Uterus (tissue), 2 donors: ENCODE measurements around the gene GNA14.

ENCODE experiments used
- CTCF ChIP-seq, 4 experiments: fragments of 200-600 bp in 2 of 4; fragments of 450-650 bp in 2 of 4; sonication (generic) in 2 of 4; IDR thresholded peaks; one replicate each; pipeline ENCODE4 v1.5.1; 2016 to 2019; ENCODE audit warnings: antibody characterized with exemption in 4 of 4, mild to moderate bottlenecking in 2 of 4, moderate library complexity in 1 of 4
- POLR2A ChIP-seq, 2 donors: fragments of 450-650 bp; IDR thresholded peaks; one replicate each; pipeline ENCODE4 v1.6.1; 2016; ENCODE audit warnings: antibody characterized with exemption in 2 of 2, mild to moderate bottlenecking in 1 of 2, moderate library complexity in 1 of 2

- TF ChIP-seq CTCF (IDR thresholded peaks at IDR 0.05): no peak
- no peak for TF ChIP-seq POLR2A (IDR thresholded peaks at IDR 0.05)
These were observed 31.0 kb upstream of the GNA14 start for GRCh38 chr9:77679088-77679487.
